Fibroblast of pulmonary artery (primary cell): ENCODE data around the gene RHBDL1.

Experiments
- DNase-seq: peaks from one replicate; pipeline ENCODE4 v3.0.0-alpha.2; 2010; ENCODE audit warnings: low read depth
- H3K4me3 ChIP-seq: replicated peaks from 2 replicates; pipeline ENCODE4 v1.5.1; 2011; ENCODE audit warnings: low read depth, mild to moderate bottlenecking, control low read depth, low read length, moderate library complexity
- CTCF ChIP-seq: IDR thresholded peaks from 2 replicates; pipeline ENCODE4 v1.5.1; 2011; ENCODE audit warnings: mild to moderate bottlenecking, control low read depth, low read length, inconsistent platforms; ENCODE audit errors: missing control alignments

RHBDL1 gene

GRCh38 chr16:675884-676564 lies 553 bp downstream of the RHBDL1 start:
- DNase-seq, result no peak
- peak overlapping the region; percentile 30 for H3K4me3 ChIP-seq
- TF ChIP-seq CTCF, result no peak

DNA sequence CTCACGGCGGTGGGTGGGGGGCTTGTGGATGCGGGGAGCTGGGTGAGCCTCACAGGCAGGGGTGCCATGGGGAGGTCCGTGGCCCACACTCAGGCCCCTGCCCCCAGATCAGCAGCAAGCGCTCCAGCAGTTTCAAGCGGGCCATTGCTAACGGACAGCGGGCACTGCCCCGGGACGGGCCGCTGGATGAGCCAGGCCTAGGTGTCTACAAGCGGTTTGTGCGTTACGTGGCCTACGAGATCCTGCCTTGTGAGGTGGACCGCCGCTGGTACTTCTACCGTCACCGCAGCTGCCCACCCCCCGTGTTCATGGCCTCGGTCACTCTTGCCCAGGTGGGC lies 1.1 kb downstream of the RHBDL1 start:
- H3K4me3 ChIP-seq, result no peak overlapping the region
- no peak for TF ChIP-seq CTCF
- DNase-seq, result no peak

GRCh38 chr16:676913-677312 lies 1.4 kb downstream of the RHBDL1 start:
- DNase-seq, result no peak
- TF ChIP-seq CTCF, result no peak
- H3K4me3 ChIP-seq, result no peak overlapping the region

DNA sequence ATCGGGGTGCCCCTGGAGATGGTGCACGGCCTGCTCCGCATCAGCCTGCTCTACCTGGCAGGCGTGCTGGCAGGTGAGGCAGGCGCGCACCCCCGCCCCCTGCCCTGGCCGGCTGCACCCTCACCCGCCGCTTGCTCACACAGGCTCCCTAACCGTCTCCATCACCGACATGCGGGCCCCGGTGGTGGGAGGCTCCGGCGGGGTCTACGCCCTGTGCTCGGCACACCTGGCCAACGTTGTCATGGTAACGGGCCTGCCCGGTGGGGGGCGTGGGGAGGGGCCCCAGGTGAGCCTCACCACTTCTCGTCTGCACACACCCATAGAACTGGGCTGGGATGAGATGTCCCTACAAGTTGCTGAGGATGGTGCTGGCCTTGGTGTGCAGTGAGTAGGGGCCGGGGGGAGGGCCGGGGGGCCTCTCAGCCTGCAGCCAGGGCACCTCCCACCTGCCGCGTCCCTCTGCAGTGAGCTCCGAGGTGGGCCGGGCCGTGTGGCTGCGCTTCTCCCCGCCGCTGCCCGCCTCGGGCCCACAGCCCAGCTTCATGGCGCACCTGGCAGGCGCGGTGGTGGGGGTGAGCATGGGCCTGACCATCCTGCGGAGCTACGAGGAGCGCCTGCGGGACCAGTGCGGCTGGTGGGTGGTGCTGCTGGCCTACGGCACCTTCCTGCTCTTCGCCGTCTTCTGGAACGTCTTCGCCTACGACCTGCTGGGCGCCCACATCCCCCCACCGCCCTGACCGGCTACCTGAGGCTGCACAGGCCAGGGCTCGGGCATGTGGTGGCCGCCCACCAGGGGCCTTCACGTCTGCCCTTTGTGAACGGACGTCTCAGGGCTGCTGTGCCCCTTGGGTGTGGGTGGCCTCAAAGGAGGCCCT lies 2.1 kb downstream of the RHBDL1 start:
- no peak for DNase-seq
- TF ChIP-seq CTCF, result no peak
- H3K4me3 ChIP-seq, result no peak overlapping the region

GRCh38 chr16:678209-678857 lies 2.9 kb downstream of the RHBDL1 start:
- H3K4me3 ChIP-seq, result no peak overlapping the region
- no peak for TF ChIP-seq CTCF
- no peak for DNase-seq

DNA sequence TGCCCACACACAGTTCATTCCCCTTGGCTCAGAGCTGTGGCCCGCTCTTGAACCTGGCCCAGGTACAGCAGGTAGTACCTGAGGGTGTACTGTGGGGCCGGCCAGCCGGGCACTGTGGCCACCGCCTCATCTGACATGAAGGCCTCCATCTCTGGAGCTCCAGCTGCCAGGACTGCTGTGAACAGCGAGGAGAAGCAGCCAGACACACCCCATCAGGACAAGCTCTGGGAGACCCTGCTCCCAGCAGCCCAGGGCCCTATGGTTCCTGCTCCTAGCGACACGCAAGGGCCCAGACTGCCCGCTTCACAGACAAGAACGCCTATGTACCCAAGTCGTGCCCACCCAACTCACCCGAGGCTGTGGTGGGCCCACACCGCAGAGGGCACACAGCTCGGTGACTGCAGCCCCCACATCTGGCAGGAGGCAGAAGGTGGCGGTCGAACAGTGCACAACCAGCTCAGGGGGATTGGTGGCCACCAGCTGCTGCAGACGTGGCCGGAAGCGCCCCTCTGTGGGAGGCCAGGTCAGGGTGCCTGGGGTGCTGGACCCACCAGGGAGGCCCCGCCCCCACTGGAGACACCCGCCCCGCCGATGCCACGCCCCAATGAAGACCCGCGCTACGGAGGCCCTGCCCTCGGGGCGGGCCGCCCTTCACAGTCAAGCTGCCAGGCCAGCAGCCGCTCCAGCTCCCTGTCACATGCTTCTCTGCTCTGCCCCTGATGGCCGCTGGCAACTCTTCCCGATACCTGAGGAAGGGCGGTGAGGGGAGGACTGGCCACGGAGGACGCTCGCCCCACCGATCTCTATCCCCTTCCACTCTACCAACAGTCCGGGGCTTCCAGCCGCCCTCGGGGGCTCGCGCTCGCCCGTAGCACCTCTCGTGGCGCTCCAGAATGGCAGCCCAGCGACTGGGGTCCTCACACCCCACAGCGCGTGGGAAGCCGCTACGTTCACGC lies 3.7 kb downstream of the RHBDL1 start:
- peak; percentile 48 for DNase-seq
- no peak for TF ChIP-seq CTCF
- peak overlapping the region; percentile 57 for H3K4me3 ChIP-seq
